Prostate gland (tissue), 2 donors: ENCODE results near the gene RNF144A.

ENCODE experiments used
- CTCF ChIP-seq, 4 experiments: fragments of 200-600 bp in 2 of 4; fragments of 450-650 bp in 2 of 4; sonication (generic) in 2 of 4; IDR thresholded peaks; 1 replicate in 3 of 4; 2 replicates in 1 of 4; pipeline ENCODE4 v1.5.1; 2016 to 2019; ENCODE audit warnings: antibody characterized with exemption in 4 of 4, mild to moderate bottlenecking in 2 of 4, moderate library complexity in 2 of 4
- POLR2AphosphoS5 ChIP-seq: sonication (generic); formaldehyde crosslinking; IDR thresholded peaks from one replicate; pipeline ENCODE4 v1.6.1; 2017; ENCODE audit warnings: antibody characterized with exemption

DNA sequence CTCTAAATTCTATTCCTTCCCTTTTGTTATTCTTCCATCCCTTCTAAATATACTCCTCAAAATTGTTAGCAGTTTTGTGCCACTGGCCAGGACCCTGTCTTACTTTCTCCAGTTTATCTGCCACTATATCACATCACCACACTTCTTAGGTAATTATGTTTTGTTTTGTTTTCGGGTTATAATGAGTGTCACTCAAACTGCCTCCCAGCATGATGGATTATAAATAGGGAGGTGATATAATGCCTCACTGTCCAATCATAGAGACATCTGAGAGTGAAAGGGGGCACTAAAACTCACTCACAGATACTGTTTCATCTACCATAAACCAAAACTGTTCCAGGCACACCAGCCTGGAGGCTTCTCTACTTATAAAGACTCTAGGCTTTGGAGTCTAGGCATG is 36.2 kb upstream of the RNF144A start:
- no peak for TF ChIP-seq CTCF (IDR thresholded peaks at IDR 0.05)
- no peak for TF ChIP-seq POLR2AphosphoS5
